ENCODE results near the gene MVK. TPM values are rescaled to one million over a fixed set of nuclear protein-coding genes. Genes with fewer than 3 reads are reported as not detected.
A peak's percentile ranks its signal among the peaks of the same experiment; 100 is the strongest.

The MVK gene
- total RNA-seq, 1 experiment from 2014 or later, result 19.2 TPM

DNA sequence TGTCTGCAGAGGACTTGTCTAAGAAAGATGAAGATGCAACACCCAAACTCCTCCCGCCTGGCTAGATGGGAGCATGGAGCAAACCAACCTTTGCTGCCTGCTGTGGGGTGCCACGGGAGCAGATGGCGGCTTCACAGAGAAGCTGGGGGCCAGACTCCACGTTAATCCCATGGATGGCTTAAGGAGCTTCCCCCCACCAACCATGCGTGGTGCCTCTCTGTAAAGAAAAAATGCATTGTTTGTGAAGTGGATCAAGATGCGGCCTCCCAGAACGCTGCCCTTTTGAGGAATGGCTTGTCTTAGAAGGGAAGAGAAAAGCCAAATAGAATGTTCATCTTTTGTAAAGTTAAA, 15.6 kb downstream of the MVK start:
- TF ChIP-seq, protein P1, sequence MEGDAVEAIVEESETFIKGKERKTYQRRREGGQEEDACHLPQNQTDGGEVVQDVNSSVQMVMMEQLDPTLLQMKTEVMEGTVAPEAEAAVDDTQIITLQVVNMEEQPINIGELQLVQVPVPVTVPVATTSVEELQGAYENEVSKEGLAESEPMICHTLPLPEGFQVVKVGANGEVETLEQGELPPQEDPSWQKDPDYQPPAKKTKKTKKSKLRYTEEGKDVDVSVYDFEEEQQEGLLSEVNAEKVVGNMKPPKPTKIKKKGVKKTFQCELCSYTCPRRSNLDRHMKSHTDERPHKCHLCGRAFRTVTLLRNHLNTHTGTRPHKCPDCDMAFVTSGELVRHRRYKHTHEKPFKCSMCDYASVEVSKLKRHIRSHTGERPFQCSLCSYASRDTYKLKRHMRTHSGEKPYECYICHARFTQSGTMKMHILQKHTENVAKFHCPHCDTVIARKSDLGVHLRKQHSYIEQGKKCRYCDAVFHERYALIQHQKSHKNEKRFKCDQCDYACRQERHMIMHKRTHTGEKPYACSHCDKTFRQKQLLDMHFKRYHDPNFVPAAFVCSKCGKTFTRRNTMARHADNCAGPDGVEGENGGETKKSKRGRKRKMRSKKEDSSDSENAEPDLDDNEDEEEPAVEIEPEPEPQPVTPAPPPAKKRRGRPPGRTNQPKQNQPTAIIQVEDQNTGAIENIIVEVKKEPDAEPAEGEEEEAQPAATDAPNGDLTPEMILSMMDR (conservative IDR thresholded peaks at IDR 0.05), result no peak
- no peak overlapping the region for H4K91ac ChIP-seq (ENCODE audit: insufficient read length, low read depth, low read length)
- no CpG with 5 or more reads among the region's 7 CpGs for WGBS (ENCODE audit: extremely low coverage, insufficient read length, low lambda C conversion rate)
- Mint-ChIP-seq H3K27me3 (ENCODE audit: low read depth) (no peaks in the 10 kb centered on the region), H3K27ac (peak overlapping the region in 1 of 3 experiments; percentile 45; a peak in 1 of 7 replicates), H3K9me3 (no peaks in the 10 kb centered on the region), H3K4me1 (no peaks in the 10 kb centered on the region), H3K36me3 (ENCODE audit: insufficient read depth in 1 of 3, low read depth in 3 of 3) (peaks cover 5 to 33% (median 30%) of the 10 kb centered on the region in 3 experiments; a peak in 5 of 7 replicates), H3K4me3 (no peak overlapping the region)
- H2BK5ac ChIP-seq (ENCODE audit: insufficient read length, low read length), result no peak overlapping the region
- H3T11ph ChIP-seq (ENCODE audit: low read length), result no peak overlapping the region
- H3K79me1 ChIP-seq (ENCODE audit: insufficient read depth, low read depth, low read length, poor library complexity, severe bottlenecking), result no peaks in the 10 kb centered on the region
- no peak overlapping the region for H3K4ac ChIP-seq (ENCODE audit: low read depth, low read length)
- no peaks in the 10 kb centered on the region for H3K79me2 ChIP-seq (ENCODE audit: insufficient read depth, low read length)
- H4K20me1 ChIP-seq (ENCODE audit: control insufficient read depth, insufficient read depth, insufficient read length), result no peaks in the 10 kb centered on the region
- H2BK20ac ChIP-seq (ENCODE audit: low read depth, low read length, poor library complexity, severe bottlenecking), result no peak overlapping the region
- no peak overlapping the region for H2AFZ ChIP-seq (ENCODE audit: low read length)
- H3K4me1 ChIP-seq (ENCODE audit: insufficient read depth, low read length), result no peaks in the 10 kb centered on the region
- H3K56ac ChIP-seq (ENCODE audit: insufficient read length, low read depth, low read length), result no peak overlapping the region
- no peak overlapping the region for H3K14ac ChIP-seq (ENCODE audit: insufficient read depth, low read length)
- no peak overlapping the region for H3K27ac ChIP-seq (ENCODE audit: insufficient read length, low read depth, low read length)
- H4K5ac ChIP-seq (ENCODE audit: insufficient read length, low read depth, low read length), result no peak overlapping the region
- no peak for DNase-seq
- H3K9ac ChIP-seq (ENCODE audit: extremely low read depth, insufficient read length, low read length), result no peak overlapping the region
- H2AK5ac ChIP-seq (ENCODE audit: insufficient read length, low read length), result no peak overlapping the region
- H3K18ac ChIP-seq (ENCODE audit: insufficient read length, low read depth, low read length), result no peak overlapping the region
- H3K4me2 ChIP-seq (ENCODE audit: insufficient read depth, insufficient read length, low read length), result no peak overlapping the region
- no peak overlapping the region for H2BK12ac ChIP-seq (ENCODE audit: insufficient read length, low read depth, low read length)
- no peaks in the 10 kb centered on the region for H3K27me3 ChIP-seq (ENCODE audit: insufficient read depth, low read length)
- H2BK15ac ChIP-seq (ENCODE audit: low read depth, low read length), result no peak overlapping the region
- H3K23me2 ChIP-seq (ENCODE audit: insufficient read length, low read depth, low read length, poor library complexity, severe bottlenecking), result no peaks in the 10 kb centered on the region
- no peak overlapping the region for H3K23ac ChIP-seq (ENCODE audit: insufficient read length, low read depth, low read length)
- H3K9me3 ChIP-seq (ENCODE audit: control insufficient read depth, low read depth, low read length), result no peaks in the 10 kb centered on the region
- no peak overlapping the region for H2BK120ac ChIP-seq (ENCODE audit: low read depth, low read length, poor library complexity, severe bottlenecking)
- no peak overlapping the region for H4K8ac ChIP-seq (replicated peaks; ENCODE audit: insufficient read length, low read depth, low read length)

Measured in H9 (cell line).